ENCODE data around the gene UMODL1.

DNA sequence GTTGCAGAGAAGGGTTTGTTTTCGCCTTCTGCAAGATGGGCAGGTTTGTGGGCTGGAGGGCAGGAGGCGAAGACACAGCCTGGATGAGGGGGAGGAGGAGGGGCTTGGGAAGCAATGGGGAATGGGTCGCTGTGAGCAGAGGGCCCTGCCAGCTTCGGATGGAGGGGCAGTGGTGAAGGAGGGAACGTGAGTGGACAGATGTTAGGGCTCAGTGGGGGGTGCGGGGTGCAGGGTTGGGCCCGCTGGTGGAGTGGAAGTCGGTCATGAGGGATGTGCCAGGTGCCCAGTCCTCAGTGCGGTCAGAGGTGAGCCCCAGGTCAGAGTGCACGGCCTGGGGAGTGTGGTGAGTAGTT, 92.4 kb downstream of the UMODL1 start:
- TF ChIP-seq, protein P1, sequence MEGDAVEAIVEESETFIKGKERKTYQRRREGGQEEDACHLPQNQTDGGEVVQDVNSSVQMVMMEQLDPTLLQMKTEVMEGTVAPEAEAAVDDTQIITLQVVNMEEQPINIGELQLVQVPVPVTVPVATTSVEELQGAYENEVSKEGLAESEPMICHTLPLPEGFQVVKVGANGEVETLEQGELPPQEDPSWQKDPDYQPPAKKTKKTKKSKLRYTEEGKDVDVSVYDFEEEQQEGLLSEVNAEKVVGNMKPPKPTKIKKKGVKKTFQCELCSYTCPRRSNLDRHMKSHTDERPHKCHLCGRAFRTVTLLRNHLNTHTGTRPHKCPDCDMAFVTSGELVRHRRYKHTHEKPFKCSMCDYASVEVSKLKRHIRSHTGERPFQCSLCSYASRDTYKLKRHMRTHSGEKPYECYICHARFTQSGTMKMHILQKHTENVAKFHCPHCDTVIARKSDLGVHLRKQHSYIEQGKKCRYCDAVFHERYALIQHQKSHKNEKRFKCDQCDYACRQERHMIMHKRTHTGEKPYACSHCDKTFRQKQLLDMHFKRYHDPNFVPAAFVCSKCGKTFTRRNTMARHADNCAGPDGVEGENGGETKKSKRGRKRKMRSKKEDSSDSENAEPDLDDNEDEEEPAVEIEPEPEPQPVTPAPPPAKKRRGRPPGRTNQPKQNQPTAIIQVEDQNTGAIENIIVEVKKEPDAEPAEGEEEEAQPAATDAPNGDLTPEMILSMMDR (IDR thresholded peaks at IDR 0.05; ENCODE audit: poor library complexity): no peak
- TF ChIP-seq EZH2phosphoT487 (IDR thresholded peaks at IDR 0.05; ENCODE audit: low read depth, severe bottlenecking, unreplicated experiment) (no peak), EZH2 (IDR thresholded peaks at IDR 0.05; ENCODE audit: borderline replicate concordance) (no peak)
